SK-N-SH treated with all-trans-retinoic acid at 6 μM for 48 hours (cell line): ENCODE results near the gene ANAPC2.

Experiments used
- ATAC-seq: fragments of 200-7000 bp; cut with Tn5 transposase; 3 replicates; pipeline ENCODE4 v1.9.1; 2020; ENCODE audit warnings: mild to moderate bottlenecking, moderate library complexity
- BACH2 ChIP-seq: fragments of 250-450 bp; sonication (Bioruptor Pico); IDR thresholded peaks from 2 replicates; pipeline ENCODE4 v1.9.0; 2021; ENCODE audit warnings: mild to moderate bottlenecking, borderline replicate concordance
- CSDC2 ChIP-seq: fragments of 250-450 bp; sonication (Bioruptor Pico); IDR thresholded peaks from 2 replicates; pipeline ENCODE4 v1.5.0; 2020; ENCODE audit warnings: mild to moderate bottlenecking, moderate library complexity
- ESRRG ChIP-seq: fragments of 250-450 bp; sonication (Bioruptor Pico); IDR thresholded peaks from 2 replicates; pipeline ENCODE4 v1.6.1; 2021; ENCODE audit warnings: mild to moderate bottlenecking
- GLIS3 ChIP-seq: fragments of 250-450 bp; sonication (Bioruptor Pico); IDR thresholded peaks from 2 replicates; pipeline ENCODE4 v1.5.0; 2020; ENCODE audit warnings: mild to moderate bottlenecking, moderate library complexity
- ISL1 ChIP-seq: fragments of 250-450 bp; sonication (Bioruptor Pico); IDR thresholded peaks from 2 replicates; pipeline ENCODE4 v2.1.2; 2022; ENCODE audit warnings: mild to moderate bottlenecking, moderate library complexity
- OSR1 ChIP-seq: fragments of 250-450 bp; sonication (Bioruptor Pico); IDR thresholded peaks from 2 replicates; pipeline ENCODE4 v1.8.0; 2022; ENCODE audit warnings: moderate library complexity, mild to moderate bottlenecking, inconsistent platforms
- PPARA ChIP-seq: fragments of 250-450 bp; sonication (Bioruptor Pico); IDR thresholded peaks from 2 replicates; pipeline ENCODE4 v1.5.0; 2020; ENCODE audit warnings: mild to moderate bottlenecking, borderline replicate concordance
- SNAI2 ChIP-seq: fragments of 250-450 bp; sonication (Bioruptor Pico); IDR thresholded peaks from 2 replicates; pipeline ENCODE4 v1.5.0; 2020; ENCODE audit warnings: mild to moderate bottlenecking, moderate library complexity
- TCF4 ChIP-seq: fragments of 250-450 bp; sonication (Bioruptor Pico); IDR thresholded peaks from 2 replicates; pipeline ENCODE4 v1.8.0; 2021; ENCODE audit warnings: mild to moderate bottlenecking, moderate library complexity, borderline replicate concordance
- TOX ChIP-seq: fragments of 250-450 bp; sonication (Bioruptor Pico); IDR thresholded peaks from 2 replicates; pipeline ENCODE4 v1.8.0; 2021; ENCODE audit warnings: mild to moderate bottlenecking, moderate library complexity, borderline replicate concordance
- ZC3H10 ChIP-seq: fragments of 250-450 bp; sonication (Bioruptor Pico); IDR thresholded peaks from 2 replicates; pipeline ENCODE4 v1.5.1; 2021; ENCODE audit warnings: mild to moderate bottlenecking, moderate library complexity
- ZFP3 ChIP-seq: fragments of 250-450 bp; sonication (Bioruptor Pico); IDR thresholded peaks from 2 replicates; pipeline ENCODE4 v1.5.0; 2020; ENCODE audit warnings: mild to moderate bottlenecking, moderate library complexity
- ZFP30 ChIP-seq: fragments of 450-650 bp; formaldehyde crosslinking; IDR thresholded peaks from 2 replicates; pipeline ENCODE4 v1.5.0; 2022; ENCODE audit warnings: mild to moderate bottlenecking, moderate library complexity
- ZNF565 ChIP-seq: fragments of 450-650 bp; formaldehyde crosslinking; conservative IDR thresholded peaks from 2 replicates; pipeline ENCODE4 v1.5.0; 2020; ENCODE audit warnings: low read depth, mild to moderate bottlenecking, moderate library complexity
- ZNF70 ChIP-seq: fragments of 450-650 bp; formaldehyde crosslinking; IDR thresholded peaks from 2 replicates; pipeline ENCODE4 v1.5.0; 2020; ENCODE audit warnings: mild to moderate bottlenecking, moderate library complexity
- ZNF8 ChIP-seq: fragments of 450-650 bp; formaldehyde crosslinking; IDR thresholded peaks from 2 replicates; pipeline ENCODE4 v1.5.0; 2020; ENCODE audit warnings: mild to moderate bottlenecking, moderate library complexity
- TF ChIP-seq, protein P1 (sequence below): fragments of 250-450 bp; sonication (Bioruptor Pico); IDR thresholded peaks from 2 replicates; pipeline ENCODE4 v1.5.0; 2020; ENCODE audit warnings: mild to moderate bottlenecking, moderate library complexity
- TF ChIP-seq, protein P2 (sequence below): fragments of 250-450 bp; sonication (Bioruptor Pico); IDR thresholded peaks from 2 replicates; pipeline ENCODE4 v1.8.0; 2020; ENCODE audit warnings: mild to moderate bottlenecking, moderate library complexity, borderline replicate concordance
- TF ChIP-seq, protein P3 (sequence below): fragments of 250-450 bp; sonication (Bioruptor Pico); IDR thresholded peaks from 2 replicates; pipeline ENCODE4 v1.5.1; 2021; ENCODE audit warnings: mild to moderate bottlenecking, moderate library complexity
- TF ChIP-seq, protein P4 (sequence below): fragments of 250-450 bp; sonication (Bioruptor Pico); IDR thresholded peaks from 2 replicates; pipeline ENCODE4 v1.5.1; 2020; ENCODE audit warnings: low read depth, mild to moderate bottlenecking, moderate library complexity

The ANAPC2 gene

DNA sequence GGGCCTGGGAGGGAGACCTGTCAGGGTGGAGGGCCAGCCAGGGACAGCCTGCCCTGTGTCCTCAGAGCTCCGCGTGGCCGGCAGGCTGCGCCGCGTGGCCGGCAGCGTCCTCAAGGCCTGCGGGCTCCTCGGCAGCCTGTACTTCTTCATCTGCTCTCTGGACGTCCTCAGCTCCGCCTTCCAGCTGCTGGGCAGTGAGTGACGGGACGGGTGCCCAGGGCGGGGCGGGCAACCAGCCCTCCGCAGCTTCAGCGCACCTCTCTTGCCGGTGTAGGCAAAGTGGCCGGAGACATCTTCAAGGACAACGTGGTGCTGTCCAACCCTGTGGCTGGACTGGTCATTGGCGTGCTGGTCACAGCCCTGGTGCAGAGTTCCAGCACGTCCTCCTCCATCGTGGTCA lies 44.1 kb upstream of the ANAPC2 start:
- ATAC-seq, result no peak
- TF ChIP-seq ZFP3 (CRISPR knock-in tag) (no peak), ZNF8 (no peak), ZNF565 (CRISPR knock-in tag) (no peak), ZC3H10 (no peak), OSR1 (CRISPR knock-in tag) (no peak), SNAI2 (no peak), GLIS3 (CRISPR knock-in tag) (no peak), CSDC2 (CRISPR knock-in tag) (no peak), ZNF70 (CRISPR knock-in tag) (no peak), PPARA (no peak), ISL1 (no peak), ZFP30 (CRISPR knock-in tag) (no peak), ESRRG (CRISPR knock-in tag) (no peak), TCF4 (CRISPR knock-in tag) (no peak), BACH2 (no peak)
- TF ChIP-seq, protein P1, sequence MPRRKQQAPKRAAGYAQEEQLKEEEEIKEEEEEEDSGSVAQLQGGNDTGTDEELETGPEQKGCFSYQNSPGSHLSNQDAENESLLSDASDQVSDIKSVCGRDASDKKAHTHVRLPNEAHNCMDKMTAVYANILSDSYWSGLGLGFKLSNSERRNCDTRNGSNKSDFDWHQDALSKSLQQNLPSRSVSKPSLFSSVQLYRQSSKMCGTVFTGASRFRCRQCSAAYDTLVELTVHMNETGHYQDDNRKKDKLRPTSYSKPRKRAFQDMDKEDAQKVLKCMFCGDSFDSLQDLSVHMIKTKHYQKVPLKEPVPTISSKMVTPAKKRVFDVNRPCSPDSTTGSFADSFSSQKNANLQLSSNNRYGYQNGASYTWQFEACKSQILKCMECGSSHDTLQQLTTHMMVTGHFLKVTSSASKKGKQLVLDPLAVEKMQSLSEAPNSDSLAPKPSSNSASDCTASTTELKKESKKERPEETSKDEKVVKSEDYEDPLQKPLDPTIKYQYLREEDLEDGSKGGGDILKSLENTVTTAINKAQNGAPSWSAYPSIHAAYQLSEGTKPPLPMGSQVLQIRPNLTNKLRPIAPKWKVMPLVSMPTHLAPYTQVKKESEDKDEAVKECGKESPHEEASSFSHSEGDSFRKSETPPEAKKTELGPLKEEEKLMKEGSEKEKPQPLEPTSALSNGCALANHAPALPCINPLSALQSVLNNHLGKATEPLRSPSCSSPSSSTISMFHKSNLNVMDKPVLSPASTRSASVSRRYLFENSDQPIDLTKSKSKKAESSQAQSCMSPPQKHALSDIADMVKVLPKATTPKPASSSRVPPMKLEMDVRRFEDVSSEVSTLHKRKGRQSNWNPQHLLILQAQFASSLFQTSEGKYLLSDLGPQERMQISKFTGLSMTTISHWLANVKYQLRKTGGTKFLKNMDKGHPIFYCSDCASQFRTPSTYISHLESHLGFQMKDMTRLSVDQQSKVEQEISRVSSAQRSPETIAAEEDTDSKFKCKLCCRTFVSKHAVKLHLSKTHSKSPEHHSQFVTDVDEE (CRISPR knock-in tag), result no peak
- TF ChIP-seq, protein P2, sequence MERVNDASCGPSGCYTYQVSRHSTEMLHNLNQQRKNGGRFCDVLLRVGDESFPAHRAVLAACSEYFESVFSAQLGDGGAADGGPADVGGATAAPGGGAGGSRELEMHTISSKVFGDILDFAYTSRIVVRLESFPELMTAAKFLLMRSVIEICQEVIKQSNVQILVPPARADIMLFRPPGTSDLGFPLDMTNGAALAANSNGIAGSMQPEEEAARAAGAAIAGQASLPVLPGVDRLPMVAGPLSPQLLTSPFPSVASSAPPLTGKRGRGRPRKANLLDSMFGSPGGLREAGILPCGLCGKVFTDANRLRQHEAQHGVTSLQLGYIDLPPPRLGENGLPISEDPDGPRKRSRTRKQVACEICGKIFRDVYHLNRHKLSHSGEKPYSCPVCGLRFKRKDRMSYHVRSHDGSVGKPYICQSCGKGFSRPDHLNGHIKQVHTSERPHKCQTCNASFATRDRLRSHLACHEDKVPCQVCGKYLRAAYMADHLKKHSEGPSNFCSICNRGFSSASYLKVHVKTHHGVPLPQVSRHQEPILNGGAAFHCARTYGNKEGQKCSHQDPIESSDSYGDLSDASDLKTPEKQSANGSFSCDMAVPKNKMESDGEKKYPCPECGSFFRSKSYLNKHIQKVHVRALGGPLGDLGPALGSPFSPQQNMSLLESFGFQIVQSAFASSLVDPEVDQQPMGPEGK, result no peak

DNA sequence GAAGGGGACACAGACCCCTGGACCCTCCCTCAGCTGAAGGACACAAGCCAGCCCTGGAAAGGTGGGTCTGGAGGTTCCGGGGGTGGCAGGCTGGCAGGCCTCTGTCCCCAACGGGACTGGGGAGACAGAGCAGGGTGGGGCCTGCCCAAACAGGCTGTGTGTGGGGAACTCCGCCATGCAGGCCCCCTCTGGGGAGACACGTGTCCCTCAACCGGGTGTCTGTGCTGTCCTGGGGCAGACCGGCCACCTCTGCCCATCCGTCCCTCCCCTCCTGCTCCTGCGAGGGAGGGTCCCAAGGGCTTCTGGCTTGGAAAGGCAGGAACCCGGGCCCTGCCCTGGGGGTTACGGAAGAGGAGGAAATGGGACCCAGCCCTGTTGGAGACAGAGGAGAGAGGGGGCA lies 43.7 kb upstream of the ANAPC2 start:
- TF ChIP-seq PPARA (no peak), OSR1 (CRISPR knock-in tag) (no peak), ZFP30 (CRISPR knock-in tag) (no peak), TOX (CRISPR knock-in tag) (no peak)
- TF ChIP-seq, protein P2, result no peak

DNA sequence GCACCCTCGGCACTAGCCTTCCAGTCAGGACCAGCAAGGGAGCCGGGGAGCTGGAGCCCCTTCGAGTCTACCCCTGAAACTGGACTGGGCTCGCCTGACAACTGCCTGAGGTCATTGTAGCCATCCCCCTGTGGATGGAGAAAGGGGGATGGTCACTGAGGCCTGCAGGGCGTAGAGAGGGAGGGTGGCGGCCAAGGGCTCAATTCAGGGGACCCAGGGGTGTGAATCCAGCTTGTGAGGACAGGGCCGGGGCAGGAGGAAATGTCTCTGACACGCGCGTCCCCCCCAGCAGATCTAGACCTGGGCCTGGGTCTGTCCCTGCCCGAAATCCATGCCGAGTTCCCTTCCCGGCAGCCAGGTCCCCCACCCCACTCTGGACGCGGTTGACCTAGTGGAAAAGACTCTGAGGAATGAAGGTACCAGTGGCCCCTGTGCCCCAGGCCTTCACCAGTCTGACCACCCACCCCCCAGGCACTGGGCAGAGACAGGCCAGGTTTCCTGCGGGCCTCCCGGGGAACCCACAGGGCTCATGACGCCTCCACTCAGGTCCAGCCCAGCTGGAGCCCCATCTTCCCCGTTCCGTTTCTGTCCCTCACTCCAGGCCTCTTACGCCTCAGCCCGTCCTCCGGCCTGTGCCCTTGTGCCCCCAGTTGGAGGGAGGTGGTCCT lies 43.1 kb upstream of the ANAPC2 start:
- no peak for ATAC-seq
- TF ChIP-seq SNAI2 (no peak), ZNF70 (CRISPR knock-in tag) (no peak), ZNF565 (CRISPR knock-in tag) (no peak), BACH2 (no peak), CSDC2 (CRISPR knock-in tag) (no peak), ZNF8 (no peak), OSR1 (CRISPR knock-in tag) (no peak), ZFP3 (CRISPR knock-in tag) (no peak), TCF4 (CRISPR knock-in tag) (no peak)
- TF ChIP-seq, protein P2, result no peak
- TF ChIP-seq, protein P3, sequence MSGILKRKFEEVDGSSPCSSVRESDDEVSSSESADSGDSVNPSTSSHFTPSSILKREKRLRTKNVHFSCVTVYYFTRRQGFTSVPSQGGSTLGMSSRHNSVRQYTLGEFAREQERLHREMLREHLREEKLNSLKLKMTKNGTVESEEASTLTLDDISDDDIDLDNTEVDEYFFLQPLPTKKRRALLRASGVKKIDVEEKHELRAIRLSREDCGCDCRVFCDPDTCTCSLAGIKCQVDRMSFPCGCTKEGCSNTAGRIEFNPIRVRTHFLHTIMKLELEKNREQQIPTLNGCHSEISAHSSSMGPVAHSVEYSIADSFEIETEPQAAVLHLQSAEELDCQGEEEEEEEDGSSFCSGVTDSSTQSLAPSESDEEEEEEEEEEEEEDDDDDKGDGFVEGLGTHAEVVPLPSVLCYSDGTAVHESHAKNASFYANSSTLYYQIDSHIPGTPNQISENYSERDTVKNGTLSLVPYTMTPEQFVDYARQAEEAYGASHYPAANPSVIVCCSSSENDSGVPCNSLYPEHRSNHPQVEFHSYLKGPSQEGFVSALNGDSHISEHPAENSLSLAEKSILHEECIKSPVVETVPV (CRISPR knock-in tag), result no peak
- TF ChIP-seq, protein P4, sequence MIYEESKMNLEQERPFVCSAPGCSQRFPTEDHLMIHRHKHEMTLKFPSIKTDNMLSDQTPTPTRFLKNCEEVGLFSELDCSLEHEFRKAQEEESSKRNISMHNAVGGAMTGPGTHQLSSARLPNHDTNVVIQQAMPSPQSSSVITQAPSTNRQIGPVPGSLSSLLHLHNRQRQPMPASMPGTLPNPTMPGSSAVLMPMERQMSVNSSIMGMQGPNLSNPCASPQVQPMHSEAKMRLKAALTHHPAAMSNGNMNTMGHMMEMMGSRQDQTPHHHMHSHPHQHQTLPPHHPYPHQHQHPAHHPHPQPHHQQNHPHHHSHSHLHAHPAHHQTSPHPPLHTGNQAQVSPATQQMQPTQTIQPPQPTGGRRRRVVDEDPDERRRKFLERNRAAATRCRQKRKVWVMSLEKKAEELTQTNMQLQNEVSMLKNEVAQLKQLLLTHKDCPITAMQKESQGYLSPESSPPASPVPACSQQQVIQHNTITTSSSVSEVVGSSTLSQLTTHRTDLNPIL (CRISPR knock-in tag), result no peak

More for the DNA sequence above, 43.7 kb upstream of the ANAPC2 start:
- ATAC-seq, result no peak
